ENCODE data around the gene PKIG. TPM values are rescaled to one million over a fixed set of nuclear protein-coding genes. Genes with fewer than 3 reads are reported as not detected.

PKIG gene
- total and polyA plus RNA-seq, 9 of the 15 experiments (the other 6 are each of a cell fraction or from before 2014, with no cell fraction given), result 0.13 to 7.0 (median 4.7) TPM

DNA sequence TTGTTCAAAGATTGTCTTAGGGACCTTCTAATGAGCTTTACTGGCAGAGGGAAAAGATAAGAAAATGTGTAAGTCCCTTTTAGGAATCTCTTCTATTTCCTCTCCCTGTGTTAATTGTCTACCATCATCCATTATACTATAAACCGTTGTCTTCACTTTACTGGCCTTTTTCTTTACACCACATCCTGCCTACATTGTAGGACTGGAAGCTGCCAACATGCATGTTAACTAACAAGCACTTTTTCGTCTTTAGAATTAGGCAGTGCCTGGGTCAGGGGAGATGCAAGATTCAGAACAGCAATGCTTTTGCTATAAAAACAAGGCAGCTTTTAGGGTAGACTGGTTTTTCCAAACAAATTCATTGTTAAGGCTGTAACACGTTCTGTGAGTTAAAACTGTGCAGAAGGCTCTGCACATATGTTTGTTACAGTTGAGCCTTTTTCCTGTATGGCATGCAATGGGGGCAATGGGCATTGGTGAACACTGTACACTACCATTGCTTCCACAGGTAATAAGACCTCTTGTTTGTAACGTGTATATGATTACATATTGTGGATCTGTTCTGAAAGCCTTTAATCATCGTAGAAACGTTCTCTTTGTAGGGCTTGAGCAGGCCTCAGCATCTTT, 10.9 kb upstream of the PKIG start:
- peaks cover 0 to 5% of the 10 kb centered on the region in 2 experiments; a peak in 2 of 5 replicates for H3K4me1 ChIP-seq (replicated peaks in 1 of 2; ENCODE audit: control insufficient read depth in 2 of 2, insufficient read depth in 2 of 2, low read length in 2 of 2)
- no peaks in the 10 kb centered on the region for H3K9me3 ChIP-seq (replicated peaks; ENCODE audit: control insufficient read depth, insufficient read depth, low read depth, low read length)
- in situ Hi-C loops (cut with MboI) (no loop called here), intact Hi-C loops (cut with micrococcal nuclease) (no loop called here)
- WGBS (ENCODE audit: insufficient coverage, low coverage, missing lambda C conversion rate), result 13% methylated on average over 6 of the region's 6 CpGs
- no peaks in the 10 kb centered on the region for H4K20me1 ChIP-seq (replicated peaks; ENCODE audit: control insufficient read depth, insufficient read depth, low read length)
- no peaks in the 10 kb centered on the region for H3K36me3 ChIP-seq (ENCODE audit: control insufficient read depth, insufficient read depth, low read length)
- H3K4me2 ChIP-seq (ENCODE audit: insufficient read depth, low read length), result no peak overlapping the region
- TF ChIP-seq MCM7 (IDR thresholded peaks at IDR 0.05), result no peak
- TF ChIP-seq, protein P1, sequence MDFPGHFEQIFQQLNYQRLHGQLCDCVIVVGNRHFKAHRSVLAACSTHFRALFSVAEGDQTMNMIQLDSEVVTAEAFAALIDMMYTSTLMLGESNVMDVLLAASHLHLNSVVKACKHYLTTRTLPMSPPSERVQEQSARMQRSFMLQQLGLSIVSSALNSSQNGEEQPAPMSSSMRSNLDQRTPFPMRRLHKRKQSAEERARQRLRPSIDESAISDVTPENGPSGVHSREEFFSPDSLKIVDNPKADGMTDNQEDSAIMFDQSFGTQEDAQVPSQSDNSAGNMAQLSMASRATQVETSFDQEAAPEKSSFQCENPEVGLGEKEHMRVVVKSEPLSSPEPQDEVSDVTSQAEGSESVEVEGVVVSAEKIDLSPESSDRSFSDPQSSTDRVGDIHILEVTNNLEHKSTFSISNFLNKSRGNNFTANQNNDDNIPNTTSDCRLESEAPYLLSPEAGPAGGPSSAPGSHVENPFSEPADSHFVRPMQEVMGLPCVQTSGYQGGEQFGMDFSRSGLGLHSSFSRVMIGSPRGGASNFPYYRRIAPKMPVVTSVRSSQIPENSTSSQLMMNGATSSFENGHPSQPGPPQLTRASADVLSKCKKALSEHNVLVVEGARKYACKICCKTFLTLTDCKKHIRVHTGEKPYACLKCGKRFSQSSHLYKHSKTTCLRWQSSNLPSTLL (IDR thresholded peaks at IDR 0.05), result no peak
- no peak for TF ChIP-seq CCNT2 (IDR thresholded peaks at IDR 0.05; ENCODE audit: borderline replicate concordance, extremely low read depth, insufficient read length, low read depth, low read length)
- no peak for TF ChIP-seq GTF2E2 (tag; IDR thresholded peaks at IDR 0.05)
- TF ChIP-seq NRF1 (conservative IDR thresholded peaks at IDR 0.05 in 1 of 2, IDR thresholded peaks at IDR 0.05 in 1 of 2), result no peak
- no peak for TF ChIP-seq THRAP3 (IDR thresholded peaks at IDR 0.05; ENCODE audit: borderline replicate concordance)
- TF ChIP-seq, protein P2, sequence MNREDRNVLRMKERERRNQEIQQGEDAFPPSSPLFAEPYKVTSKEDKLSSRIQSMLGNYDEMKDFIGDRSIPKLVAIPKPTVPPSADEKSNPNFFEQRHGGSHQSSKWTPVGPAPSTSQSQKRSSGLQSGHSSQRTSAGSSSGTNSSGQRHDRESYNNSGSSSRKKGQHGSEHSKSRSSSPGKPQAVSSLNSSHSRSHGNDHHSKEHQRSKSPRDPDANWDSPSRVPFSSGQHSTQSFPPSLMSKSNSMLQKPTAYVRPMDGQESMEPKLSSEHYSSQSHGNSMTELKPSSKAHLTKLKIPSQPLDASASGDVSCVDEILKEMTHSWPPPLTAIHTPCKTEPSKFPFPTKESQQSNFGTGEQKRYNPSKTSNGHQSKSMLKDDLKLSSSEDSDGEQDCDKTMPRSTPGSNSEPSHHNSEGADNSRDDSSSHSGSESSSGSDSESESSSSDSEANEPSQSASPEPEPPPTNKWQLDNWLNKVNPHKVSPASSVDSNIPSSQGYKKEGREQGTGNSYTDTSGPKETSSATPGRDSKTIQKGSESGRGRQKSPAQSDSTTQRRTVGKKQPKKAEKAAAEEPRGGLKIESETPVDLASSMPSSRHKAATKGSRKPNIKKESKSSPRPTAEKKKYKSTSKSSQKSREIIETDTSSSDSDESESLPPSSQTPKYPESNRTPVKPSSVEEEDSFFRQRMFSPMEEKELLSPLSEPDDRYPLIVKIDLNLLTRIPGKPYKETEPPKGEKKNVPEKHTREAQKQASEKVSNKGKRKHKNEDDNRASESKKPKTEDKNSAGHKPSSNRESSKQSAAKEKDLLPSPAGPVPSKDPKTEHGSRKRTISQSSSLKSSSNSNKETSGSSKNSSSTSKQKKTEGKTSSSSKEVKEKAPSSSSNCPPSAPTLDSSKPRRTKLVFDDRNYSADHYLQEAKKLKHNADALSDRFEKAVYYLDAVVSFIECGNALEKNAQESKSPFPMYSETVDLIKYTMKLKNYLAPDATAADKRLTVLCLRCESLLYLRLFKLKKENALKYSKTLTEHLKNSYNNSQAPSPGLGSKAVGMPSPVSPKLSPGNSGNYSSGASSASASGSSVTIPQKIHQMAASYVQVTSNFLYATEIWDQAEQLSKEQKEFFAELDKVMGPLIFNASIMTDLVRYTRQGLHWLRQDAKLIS (CRISPR knock-in tag; IDR thresholded peaks at IDR 0.05), result no peak
- TF ChIP-seq, protein P3, sequence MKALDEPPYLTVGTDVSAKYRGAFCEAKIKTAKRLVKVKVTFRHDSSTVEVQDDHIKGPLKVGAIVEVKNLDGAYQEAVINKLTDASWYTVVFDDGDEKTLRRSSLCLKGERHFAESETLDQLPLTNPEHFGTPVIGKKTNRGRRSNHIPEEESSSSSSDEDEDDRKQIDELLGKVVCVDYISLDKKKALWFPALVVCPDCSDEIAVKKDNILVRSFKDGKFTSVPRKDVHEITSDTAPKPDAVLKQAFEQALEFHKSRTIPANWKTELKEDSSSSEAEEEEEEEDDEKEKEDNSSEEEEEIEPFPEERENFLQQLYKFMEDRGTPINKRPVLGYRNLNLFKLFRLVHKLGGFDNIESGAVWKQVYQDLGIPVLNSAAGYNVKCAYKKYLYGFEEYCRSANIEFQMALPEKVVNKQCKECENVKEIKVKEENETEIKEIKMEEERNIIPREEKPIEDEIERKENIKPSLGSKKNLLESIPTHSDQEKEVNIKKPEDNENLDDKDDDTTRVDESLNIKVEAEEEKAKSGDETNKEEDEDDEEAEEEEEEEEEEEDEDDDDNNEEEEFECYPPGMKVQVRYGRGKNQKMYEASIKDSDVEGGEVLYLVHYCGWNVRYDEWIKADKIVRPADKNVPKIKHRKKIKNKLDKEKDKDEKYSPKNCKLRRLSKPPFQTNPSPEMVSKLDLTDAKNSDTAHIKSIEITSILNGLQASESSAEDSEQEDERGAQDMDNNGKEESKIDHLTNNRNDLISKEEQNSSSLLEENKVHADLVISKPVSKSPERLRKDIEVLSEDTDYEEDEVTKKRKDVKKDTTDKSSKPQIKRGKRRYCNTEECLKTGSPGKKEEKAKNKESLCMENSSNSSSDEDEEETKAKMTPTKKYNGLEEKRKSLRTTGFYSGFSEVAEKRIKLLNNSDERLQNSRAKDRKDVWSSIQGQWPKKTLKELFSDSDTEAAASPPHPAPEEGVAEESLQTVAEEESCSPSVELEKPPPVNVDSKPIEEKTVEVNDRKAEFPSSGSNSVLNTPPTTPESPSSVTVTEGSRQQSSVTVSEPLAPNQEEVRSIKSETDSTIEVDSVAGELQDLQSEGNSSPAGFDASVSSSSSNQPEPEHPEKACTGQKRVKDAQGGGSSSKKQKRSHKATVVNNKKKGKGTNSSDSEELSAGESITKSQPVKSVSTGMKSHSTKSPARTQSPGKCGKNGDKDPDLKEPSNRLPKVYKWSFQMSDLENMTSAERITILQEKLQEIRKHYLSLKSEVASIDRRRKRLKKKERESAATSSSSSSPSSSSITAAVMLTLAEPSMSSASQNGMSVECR (CRISPR knock-in tag; IDR thresholded peaks at IDR 0.05), result no peak
- no peak for TF ChIP-seq RBM15 (IDR thresholded peaks at IDR 0.05; ENCODE audit: insufficient read depth, low read length)
- TF ChIP-seq TFAM (CRISPR knock-in tag; conservative IDR thresholded peaks at IDR 0.05), result no peak
- no peak for TF ChIP-seq ZNF354B (CRISPR knock-in tag; IDR thresholded peaks at IDR 0.05)
- no peak overlapping the region for H3K4me3 ChIP-seq
- no peaks in the 10 kb centered on the region for H3K9me1 ChIP-seq (ENCODE audit: control insufficient read depth, insufficient read depth, low read length)
- no peaks in the 10 kb centered on the region for H3K27me3 ChIP-seq (ENCODE audit: control insufficient read depth in 2 of 2, insufficient read depth in 2 of 2, low read length in 2 of 2)
- no peak for ATAC-seq
- DNase-seq (ENCODE audit: extremely low read depth in 1 of 4, low spot score in 3 of 4), result no peak
- no peaks in the 10 kb centered on the region for H3K79me2 ChIP-seq (ENCODE audit: control insufficient read depth, insufficient read depth, low read length)
- H3K27ac ChIP-seq (ENCODE audit: extremely low read depth, low read depth, low read length), result no peak overlapping the region
- no peak for FAIRE-seq
- H2AFZ ChIP-seq (ENCODE audit: low read depth, low read length), result no peak overlapping the region
- POLR2A ChIA-PET, result no interaction called here
- no TSS peak for BruUV-seq (replicated peaks)
- H3K9ac ChIP-seq (ENCODE audit: insufficient read depth in 1 of 2, low read depth in 2 of 2, low read length in 2 of 2), result no peak overlapping the region
- CTCF ChIA-PET (ENCODE audit: low intra/inter-chr PET ratio), result no interaction called here

Measured in K562 (cell line).